Adrenal gland (tissue), 12 donors: Measurements from ENCODE around the gene PASD1. TPM values are rescaled to one million over a fixed set of nuclear protein-coding genes. Genes with fewer than 3 reads are reported as not detected.

Experiments used
- DNase-seq, 7 donors: peaks; one replicate each; pipeline ENCODE4 v3.0.0-alpha.2; 2019 to 2020
- H3K27ac ChIP-seq, 5 donors: fragments of 200-600 bp; sonication (generic) in 4 of 5; 1 replicate in 3 of 5; 2 replicates in 2 of 5; pipeline versions ENCODE4 v1.5.1 to v1.8.0; 2016 to 2020; ENCODE audit warnings: mild to moderate bottlenecking in 1 of 5
- H3K27me3 ChIP-seq: fragments of 200-600 bp; 2 replicates; pipeline ENCODE4 v1.8.0; 2021
- H3K36me3 ChIP-seq, 2 donors: fragments of 200-600 bp; replicated peaks in 1 of 2; 1 replicate in 1 of 2; 2 replicates in 1 of 2; pipeline versions ENCODE4 v1.5.1 to v1.8.0; 2018 to 2022
- H3K4me1 ChIP-seq, 2 donors: fragments of 200-600 bp; replicated peaks in 1 of 2; 1 replicate in 1 of 2; 2 replicates in 1 of 2; pipeline versions ENCODE4 v1.5.1 to v1.8.0; 2018 to 2021
- H3K4me3 ChIP-seq, 4 donors: fragments of 200-600 bp; sonication (generic) in 3 of 4; one replicate each; pipeline ENCODE4 v1.5.1; 2016 to 2018
- H3K9me3 ChIP-seq, 3 donors: fragments of 200-600 bp; sonication (generic) in 1 of 3; replicated peaks in 1 of 3; 1 replicate in 2 of 3; 2 replicates in 1 of 3; pipeline versions ENCODE4 v1.5.1 to v1.8.0; 2016 to 2021
- CTCF ChIP-seq, 6 experiments: fragments of 450-650 bp in 4 of 6; fragments of 200-600 bp in 2 of 6; sonication (generic) in 1 of 6; IDR thresholded peaks; 1 replicate in 5 of 6; 2 replicates in 1 of 6; pipeline versions ENCODE4 v1.5.1 to v1.8.0; 2016 to 2021; ENCODE audit warnings: antibody characterized with exemption in 6 of 6, mild to moderate bottlenecking in 2 of 6, moderate library complexity in 1 of 6
- POLR2A ChIP-seq, 2 donors: fragments of 450-650 bp; IDR thresholded peaks; one replicate each; pipeline ENCODE4 v1.6.1; 2017; ENCODE audit warnings: antibody characterized with exemption in 2 of 2, mild to moderate bottlenecking in 2 of 2, moderate library complexity in 1 of 2
- WGBS, 4 donors: extraction: QIAGEN DNeasy Blood & Tissue Kit in 2 of 4; methylation state at CpG; one replicate each; pipeline versions ENCODE4 v1.1.5 to v1.1.7; 2013 to 2017; 5-methylcytosine and 5-hydroxymethylcytosine counted together
- intact Hi-C, 2 donors: fragments of 100-400 bp; cut with DNase I; formaldehyde crosslinking; loops; one replicate each; pipeline versions ENCODE4 v1.14.1 to v1.15.0; 2022 to 2023
- polyA plus RNA-seq, 3 donors: library from polyadenylated mRNA; stranded (reverse); fragments of 200-250 nt in 2 of 3; fragments of 350-450 nt in 1 of 3; fragmentation: Illumina TruSeq in 1 of 3; extraction: RNeasy Lipid Tissue Mini Kit (QIAGEN cat#74804) in 1 of 3; gene quantifications; one replicate each; pipeline ENCODE4 v1.2.3, GENCODE V29; 2013 to 2014
- total RNA-seq, 9 donors: library from RNA; depleted of rRNA in 4 of 9; stranded (reverse); fragments of >200 nt in 4 of 9; fragments of 120-200 nt in 1 of 9; fragmentation: NEBNext Ultra II Directional in 1 of 9; extraction: Animal tissue kit (Norgen Biotek cat#: 25700) in 1 of 9; gene quantifications; one replicate each; pipeline versions ENCODE4 v1.1.0 to v1.2.4, GENCODE V29; 2013 to 2023
- donor health status: healthy with polysubstance abuse.
- donor health status: Bipolar disorder and iron deficiency.
- donor health status: DM: yes; HTN: yes; CAD: no.
- donor health status: DM: no; HTN: no; CAD: no.
- donor health status: DM: no; HTN: no; CAD: no.
- donor health status: DM: yes; HTN: yes; CAD: no.

Gene PASD1
- total and polyA plus RNA-seq, 12 donors = 0.17 TPM; not detected in 11

- no peak for DNase-seq
- H3K27me3 ChIP-seq = peaks cover 2% of the 10 kb centered on the region
- no peaks in the 10 kb centered on the region for H3K4me1 ChIP-seq
- H3K27ac ChIP-seq = no peak within 1 kb of the TSS
- no peaks in the 10 kb centered on the region for H3K36me3 ChIP-seq
- intact Hi-C loops = no loop called here
- 54 to 73% (median 59%) methylated on average over 3 of the region's 3 CpGs for whole genome bisulfite sequencing, 4 donors
- TF ChIP-seq CTCF (IDR thresholded peaks at IDR 0.05) (no peak), POLR2A (IDR thresholded peaks at IDR 0.05) (no peak)
- no peak within 1 kb of the TSS for H3K4me3 ChIP-seq
- H3K9me3 ChIP-seq = no peaks in the 10 kb centered on the region
Measured at GRCh38 chrX:151715752-151716151, 152.3 kb downstream of the PASD1 start, which contains the start of gene FATE1. TSS of gene FATE1 (plus strand) at chrX:151716035. CDS start at chrX:151716120, 85 bp downstream.

DNA sequence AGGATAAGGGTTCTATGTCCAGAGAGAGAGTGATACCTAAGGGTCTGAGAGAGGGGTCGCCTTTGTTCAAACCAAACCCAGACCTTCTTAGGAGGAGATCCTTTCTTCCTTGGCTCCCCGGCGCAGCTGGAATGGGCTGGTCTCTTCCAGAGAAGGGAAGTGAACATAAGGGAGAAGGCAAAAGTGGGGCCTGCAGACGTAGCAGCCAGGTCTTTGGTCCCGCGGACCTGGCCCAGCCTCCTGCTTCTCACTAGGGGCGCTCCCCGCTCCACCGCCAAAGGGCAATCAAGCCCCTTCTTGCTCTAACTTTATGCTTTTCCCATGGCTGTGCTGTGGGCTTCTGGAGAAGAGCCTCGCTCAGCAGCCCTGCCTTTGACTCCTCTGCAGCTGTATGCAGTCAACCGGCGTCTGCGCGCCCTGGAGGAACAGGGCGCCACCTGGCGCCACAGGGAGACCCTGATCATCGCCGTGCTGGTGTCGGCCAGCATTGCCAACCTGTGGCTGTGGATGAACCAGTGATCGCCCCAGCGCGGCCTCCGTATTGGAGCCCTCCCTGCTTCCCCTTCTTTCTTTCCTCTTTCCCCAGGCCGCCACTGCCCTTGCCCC is 158.9 kb downstream of the PASD1 start:
- DNase-seq = no peak
- H3K36me3 ChIP-seq = no peaks in the 10 kb centered on the region
- no peaks in the 10 kb centered on the region for H3K4me1 ChIP-seq
- no peak overlapping the region for H3K4me3 ChIP-seq
- WGBS, 4 donors = 57 to 93% (median 69%) methylated on average over 4 to 24 of the region's 24 CpGs
- no peak overlapping the region for H3K27ac ChIP-seq
- H3K9me3 ChIP-seq = no peaks in the 10 kb centered on the region
- no peaks in the 10 kb centered on the region for H3K27me3 ChIP-seq
- no peak for TF ChIP-seq POLR2A (IDR thresholded peaks at IDR 0.05)
- no peak for TF ChIP-seq CTCF (IDR thresholded peaks at IDR 0.05)
- intact Hi-C loops = no loop called here

DNA sequence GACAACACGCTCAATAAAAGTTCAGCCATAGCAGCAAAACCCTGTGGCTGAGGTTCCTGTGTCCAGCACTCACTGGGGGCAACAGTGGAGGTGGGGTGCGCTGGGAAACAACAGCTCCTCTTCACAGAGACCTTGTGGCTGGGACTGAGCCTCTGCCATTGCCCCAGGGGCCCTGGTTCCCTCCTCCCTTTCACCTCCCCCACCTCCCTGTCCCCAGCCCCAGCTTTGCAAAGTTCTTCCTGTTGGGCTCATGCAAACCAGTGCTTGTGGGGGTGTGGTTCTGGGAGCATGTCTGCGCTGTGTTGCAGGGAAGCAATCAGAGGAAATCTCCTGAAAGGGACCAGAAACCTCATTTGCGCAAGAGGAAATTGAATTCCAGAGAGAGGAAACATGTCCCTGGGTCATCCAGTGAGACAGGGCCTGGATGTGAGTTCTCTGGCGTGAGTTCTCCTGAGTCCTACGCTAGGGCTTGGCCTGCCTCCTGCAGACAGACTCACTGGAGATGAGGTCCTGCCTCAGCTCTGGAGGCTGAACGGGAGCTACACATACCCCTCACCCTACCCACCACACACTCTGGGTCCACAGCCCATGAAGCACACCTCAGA is 159.8 kb downstream of the PASD1 start:
- intact Hi-C loops = no loop called here
- Histone ChIP-seq H3K36me3 (no peaks in the 10 kb centered on the region), H3K27ac (no peak overlapping the region), H3K4me3 (no peak overlapping the region), H3K4me1 (no peaks in the 10 kb centered on the region), H3K9me3 (no peaks in the 10 kb centered on the region), H3K27me3 (no peaks in the 10 kb centered on the region)
- TF ChIP-seq CTCF (IDR thresholded peaks at IDR 0.05) (no peak), POLR2A (IDR thresholded peaks at IDR 0.05) (no peak)
- no peak for DNase-seq
- WGBS, 4 donors = 59 to 83% (median 77%) methylated on average over 4 to 7 of the region's 7 CpGs

- H3K27ac ChIP-seq = no peak overlapping the region
- TF ChIP-seq POLR2A (IDR thresholded peaks at IDR 0.05) (no peak), CTCF (IDR thresholded peaks at IDR 0.05) (no peak)
- H3K27me3 ChIP-seq = no peaks in the 10 kb centered on the region
- H3K9me3 ChIP-seq = no peaks in the 10 kb centered on the region
- intact Hi-C loops = no loop called here
- H3K4me3 ChIP-seq = no peak overlapping the region
- whole genome bisulfite sequencing, 4 donors = 48 to 68% (median 56%) methylated on average over 6 to 7 of the region's 7 CpGs; no CpG with 5 or more reads in 1 of the 4 donors
- no peaks in the 10 kb centered on the region for H3K36me3 ChIP-seq
- no peaks in the 10 kb centered on the region for H3K4me1 ChIP-seq
- DNase-seq = no peak
Measured at GRCh38 chrX:151724563-151725337, 161.3 kb downstream of the PASD1 start.
